Caco-2 (cell line): Measurements from ENCODE around the gene DNAJB14. TPM values are rescaled to one million over a fixed set of nuclear protein-coding genes. Genes with fewer than 3 reads are reported as not detected.
A peak's percentile ranks its signal among the peaks of the same experiment; 100 is the strongest.

Experiments
- BruUV-seq: library from RNA; stranded (reverse); fragments of 400-500 nt; replicated peaks from 2 replicates; lab custom pipeline; 2021; lab: Mats Ljungman, UMichigan
- CTCF ChIA-PET: fragments of 300-600 bp; sonication (Branson Sonifier 250); formaldehyde crosslinking; loops from one replicate; lab custom pipeline; 2022; ENCODE audit warnings: antibody characterized with exemption; lab: Charles Lee
- POLR2A ChIA-PET: fragments of 300-600 bp; sonication (Branson Sonifier 250); formaldehyde crosslinking; loops from one replicate; lab custom pipeline; 2022; ENCODE audit warnings: antibody characterized with exemption; lab: Charles Lee
- DNase-seq, 2 experiments: peaks; one replicate each; pipeline versions ENCODE4 v3.0.0 to v3.0.0-alpha.2; 2020 to 2022
- H3K27me3 ChIP-seq: replicated peaks from 2 replicates; pipeline ENCODE4 v1.6.0; 2011; ENCODE audit warnings: low read length; ENCODE audit not compliant: control insufficient read depth, insufficient read depth
- H3K36me3 ChIP-seq: 2 replicates; pipeline ENCODE4 v1.5.1; 2011; ENCODE audit warnings: low read length; ENCODE audit not compliant: control insufficient read depth, insufficient read depth
- H3K4me1 ChIP-seq: fragments of 250-450 bp; sonication (Bioruptor Pico); 2 replicates; pipeline ENCODE4 v1.5.1; 2020; ENCODE audit warnings: mild to moderate bottlenecking
- H3K4me3 ChIP-seq: 2 replicates; pipeline ENCODE4 v1.5.1; 2011; ENCODE audit warnings: low read depth, mild to moderate bottlenecking, control low read depth, low read length
- H3K9me3 ChIP-seq: fragments of 250-450 bp; sonication (Bioruptor Pico); 2 replicates; pipeline ENCODE4 v1.5.1; 2020; ENCODE audit warnings: mild to moderate bottlenecking, moderate library complexity
- H3K27ac Mint-ChIP-seq: one replicate; pipeline ENCODE4 v1.8.0; 2022; ENCODE audit warnings: mixed read lengths; ENCODE audit not compliant: unreplicated experiment
- H3K27me3 Mint-ChIP-seq: one replicate; pipeline ENCODE4 v1.8.0; 2022; ENCODE audit warnings: mixed read lengths; ENCODE audit not compliant: insufficient read depth, unreplicated experiment
- H3K36me3 Mint-ChIP-seq: one replicate; pipeline ENCODE4 v1.8.0; 2022; ENCODE audit warnings: mild to moderate bottlenecking, mixed read lengths; ENCODE audit not compliant: insufficient read depth, unreplicated experiment
- H3K4me1 Mint-ChIP-seq: one replicate; pipeline ENCODE4 v1.8.0; 2022; ENCODE audit warnings: low read depth, mixed read lengths; ENCODE audit not compliant: unreplicated experiment
- H3K4me3 Mint-ChIP-seq: one replicate; pipeline ENCODE4 v1.8.0; 2022; ENCODE audit warnings: mild to moderate bottlenecking, moderate library complexity, mixed read lengths; ENCODE audit not compliant: unreplicated experiment
- H3K9me3 Mint-ChIP-seq: one replicate; pipeline ENCODE4 v1.8.0; 2022; ENCODE audit warnings: mixed read lengths; ENCODE audit not compliant: unreplicated experiment
- CTCF ChIP-seq, 2 experiments: fragments of 200-600 bp in 1 of 2; IDR thresholded peaks; 1 replicate in 1 of 2; 2 replicates in 1 of 2; pipeline versions ENCODE4 v1.5.1 to v1.8.0; 2011 to 2022; ENCODE audit warnings: antibody characterized with exemption in 1 of 2, control low read depth in 1 of 2, inconsistent platforms in 1 of 2, low read depth in 1 of 2, low read length in 1 of 2, mild to moderate bottlenecking in 1 of 2, moderate library complexity in 1 of 2; ENCODE audit not compliant: insufficient read depth in 1 of 2, severe bottlenecking in 1 of 2, unreplicated experiment in 1 of 2
- intact Hi-C: fragments of 100-400 bp; cut with micrococcal nuclease; formaldehyde crosslinking; loops from one replicate; pipeline ENCODE4 v1.10.0; 2022; ENCODE audit not compliant: unreplicated experiment
- total RNA-seq: library from RNA; stranded (reverse); gene quantifications from 2 replicates; pipeline ENCODE4 v1.2.3, GENCODE V29; 2022

The DNAJB14 gene
- total RNA-seq, 1 experiment from 2014 or later = 37.3 TPM

DNA sequence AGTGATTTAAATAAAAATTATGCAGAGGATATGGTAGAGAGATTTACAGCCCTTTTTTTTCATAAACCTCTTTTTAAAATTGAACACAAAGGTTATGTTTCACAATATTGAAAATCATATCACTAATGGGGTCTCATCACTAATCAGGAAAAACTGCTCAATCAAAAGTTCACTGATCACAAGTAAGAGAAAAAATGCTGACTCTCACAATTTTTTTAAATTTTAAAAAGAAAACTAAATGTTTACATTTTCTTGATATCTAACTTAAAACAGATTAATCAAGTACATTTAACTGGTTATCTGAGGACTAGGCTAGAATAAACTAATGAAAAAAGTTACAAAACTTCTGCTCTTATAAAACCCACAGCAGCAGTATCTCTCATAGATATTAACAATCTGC lies 60.7 kb downstream of the DNAJB14 start:
- no peaks in the 10 kb centered on the region for H3K27me3 ChIP-seq
- POLR2A ChIA-PET = no interaction called here
- CTCF ChIA-PET = interaction anchor here (1.8 kb wide), 1 partner anchor 74 kb away, joined by 11 read pairs; no protein-coding TSS in a partner anchor
- H3K36me3 ChIP-seq = no peaks in the 10 kb centered on the region
- H3K4me3 Mint-ChIP-seq = no peak overlapping the region
- H3K4me1 ChIP-seq = no peaks in the 10 kb centered on the region
- H3K36me3 Mint-ChIP-seq = no peaks in the 10 kb centered on the region
- DNase-seq = no peak
- H3K4me3 ChIP-seq = no peak overlapping the region
- no peak overlapping the region for H3K27ac Mint-ChIP-seq
- TF ChIP-seq CTCF (IDR thresholded peaks at IDR 0.05; ENCODE audit: insufficient read depth in 1 of 2, low read depth in 1 of 2, low read length in 1 of 2, severe bottlenecking in 1 of 2, unreplicated experiment in 1 of 2) = no peak
- intact Hi-C loops = loop anchor here (1.0 to 10.0 kb wide), 3 partner anchors 73 to 322 kb away; no protein-coding TSS in a partner anchor
- H3K9me3 ChIP-seq = no peaks in the 10 kb centered on the region
- BruUV-seq = no TSS peak
- no peaks in the 10 kb centered on the region for H3K4me1 Mint-ChIP-seq
- H3K27me3 Mint-ChIP-seq = no peaks in the 10 kb centered on the region
- H3K9me3 Mint-ChIP-seq = no peaks in the 10 kb centered on the region

GRCh38 chr4:99885063-99885664 lies 61.3 kb downstream of the DNAJB14 start:
- Mint-ChIP-seq H3K27me3 (no peaks in the 10 kb centered on the region), H3K9me3 (no peaks in the 10 kb centered on the region), H3K4me1 (no peaks in the 10 kb centered on the region), H3K4me3 (no peak overlapping the region), H3K27ac (no peak overlapping the region), H3K36me3 (no peaks in the 10 kb centered on the region)
- POLR2A ChIA-PET = interaction anchor here (0.9 kb wide), 1 partner anchor 65 kb away, joined by 5 read pairs; no protein-coding TSS in a partner anchor
- Histone ChIP-seq H3K9me3 (no peaks in the 10 kb centered on the region), H3K36me3 (no peaks in the 10 kb centered on the region), H3K4me1 (no peaks in the 10 kb centered on the region), H3K27me3 (no peaks in the 10 kb centered on the region), H3K4me3 (no peak overlapping the region)
- intact Hi-C loops = loop anchor here (1.0 to 10.0 kb wide), 3 partner anchors 73 to 322 kb away; no protein-coding TSS in a partner anchor
- CTCF ChIA-PET = interaction anchor here (0.6 to 1.8 kb wide), 5 partner anchors 9 to 571 kb away, joined by 3 to 11 read pairs (median 3); partner anchors contain the start of gene LAMTOR3
- BruUV-seq = no TSS peak
- peak; percentile 37 to 55 for TF ChIP-seq CTCF (IDR thresholded peaks at IDR 0.05; ENCODE audit: insufficient read depth in 1 of 2, low read depth in 1 of 2, low read length in 1 of 2, severe bottlenecking in 1 of 2, unreplicated experiment in 1 of 2)
- peak in 1 of 2 experiments; percentile 29 for DNase-seq

DNA sequence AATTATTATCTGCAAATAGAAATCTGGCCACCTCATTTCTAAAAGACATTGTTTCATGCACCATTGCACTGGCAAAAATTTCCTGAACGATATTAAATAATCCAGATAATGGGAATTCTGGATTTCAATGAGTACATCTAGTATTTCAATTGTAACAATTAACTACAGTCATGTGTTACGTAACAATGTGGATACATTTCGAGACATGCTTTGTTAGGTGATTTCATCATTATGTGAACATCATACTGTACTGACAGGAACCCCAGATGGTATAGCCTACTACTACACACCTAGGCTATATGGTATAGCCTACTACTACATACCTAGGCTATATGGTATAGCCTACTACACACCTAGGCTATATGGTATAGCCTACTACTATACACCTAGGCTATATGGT lies 67.0 kb downstream of the DNAJB14 start:
- H3K27me3 Mint-ChIP-seq = no peaks in the 10 kb centered on the region
- DNase-seq = no peak
- no peaks in the 10 kb centered on the region for H3K4me1 Mint-ChIP-seq
- H3K9me3 Mint-ChIP-seq = no peaks in the 10 kb centered on the region
- no peak for TF ChIP-seq CTCF (IDR thresholded peaks at IDR 0.05; ENCODE audit: insufficient read depth in 1 of 2, low read depth in 1 of 2, low read length in 1 of 2, severe bottlenecking in 1 of 2, unreplicated experiment in 1 of 2)
- ChIA-PET CTCF (no interaction called here), POLR2A (no interaction called here)
- no peak overlapping the region for H3K4me3 ChIP-seq
- no peak overlapping the region for H3K4me3 Mint-ChIP-seq
- H3K36me3 Mint-ChIP-seq = no peaks in the 10 kb centered on the region
- no peaks in the 10 kb centered on the region for H3K36me3 ChIP-seq
- no peaks in the 10 kb centered on the region for H3K4me1 ChIP-seq
- no TSS peak for BruUV-seq
- H3K27ac Mint-ChIP-seq = no peak overlapping the region
- intact Hi-C loops = no loop called here
- H3K27me3 ChIP-seq = no peaks in the 10 kb centered on the region
- no peaks in the 10 kb centered on the region for H3K9me3 ChIP-seq
